HCT116 (cell line): ENCODE data around the gene GTSF1L. TPM values are rescaled to one million over a fixed set of nuclear protein-coding genes. Genes with fewer than 3 reads are reported as not detected.

Source experiments
- ATAC-seq: fragments of 200-7000 bp; cut with Tn5 transposase; 2 replicates; pipeline ENCODE4 v1.9.1; 2020; ENCODE audit warnings: mild to moderate bottlenecking, moderate library complexity
- BruUV-seq: library from RNA; stranded (reverse); fragments of 400-500 nt; replicated peaks from 2 replicates; lab custom pipeline; 2021; lab: Mats Ljungman, UMichigan
- CTCF ChIA-PET: fragments of 300-600 bp; sonication (Branson Sonifier 250); formaldehyde crosslinking; loops from one replicate; lab custom pipeline; 2021; ENCODE audit warnings: antibody characterized with exemption; lab: Charles Lee
- POLR2A ChIA-PET: fragments of 300-600, 350-600 bp; sonication (Branson Sonifier 250); formaldehyde crosslinking; loops from one replicate; lab custom pipeline; 2021; ENCODE audit warnings: antibody characterized with exemption; lab: Charles Lee
- RAD21 ChIA-PET, 2 experiments: fragments of 300-600 bp; sonication (Branson Sonifier 250); formaldehyde crosslinking; loops; one replicate each; lab custom pipeline; 2023; ENCODE audit warnings: low total read pairs in 2 of 2; ENCODE audit not compliant: uncharacterized antibody in 2 of 2, unreplicated experiment in 2 of 2, low non-redundant PET in 1 of 2; lab: Charles Lee
- DNase-seq: peaks from one replicate; pipeline ENCODE4 v3.0.0-alpha.2; 2010; ENCODE audit warnings: low read depth, low spot score
- H2AFZ ChIP-seq: fragments of 200-600 bp; shearing (Covaris generic), sonication (generic); 2 replicates; pipeline ENCODE4 v1.6.1; 2017; ENCODE audit warnings: low read depth, mixed run types, mixed read lengths, antibody characterized with exemption, low read length; ENCODE audit not compliant: poor library complexity, severe bottlenecking
- H3K27ac ChIP-seq: 2 replicates; pipeline ENCODE4 v1.5.1; 2012; ENCODE audit warnings: low read depth, low read length
- H3K27me3 ChIP-seq: fragments of 200-600 bp; sonication (generic); 2 replicates; pipeline ENCODE4 v1.6.1; 2016; ENCODE audit warnings: mixed run types, low read length, mixed read lengths; ENCODE audit not compliant: insufficient read depth
- H3K36me3 ChIP-seq, 2 experiments: fragments of 200-500 bp in 1 of 2; fragments of 200-600 bp in 1 of 2; sonication (Bioruptor generic) in 1 of 2; sonication (generic) in 1 of 2; 2 replicates each; pipeline versions ENCODE4 v1.5.1 to v1.6.1; 2014 to 2016; ENCODE audit warnings: low read length in 2 of 2, inconsistent platforms in 1 of 2, mixed read lengths in 1 of 2, mixed run types in 1 of 2; ENCODE audit not compliant: insufficient read depth in 2 of 2, control insufficient read depth in 1 of 2
- H3K4me1 ChIP-seq, 2 experiments: fragments of 200-600 bp in 1 of 2; sonication (generic) in 1 of 2; 2 replicates each; pipeline versions ENCODE4 v1.5.1 to v1.6.1; 2012 to 2017; ENCODE audit warnings: low read length in 2 of 2, inconsistent platforms in 1 of 2, mild to moderate bottlenecking in 1 of 2, mixed read lengths in 1 of 2, mixed run types in 1 of 2, moderate library complexity in 1 of 2; ENCODE audit not compliant: insufficient read depth in 2 of 2, control insufficient read depth in 1 of 2
- H3K4me2 ChIP-seq: fragments of 200-600 bp; sonication (generic); 2 replicates; pipeline ENCODE4 v1.6.1; 2017; ENCODE audit warnings: mixed run types, low read length, mixed read lengths
- H3K4me3 ChIP-seq, 2 experiments: fragments of 200-600 bp in 1 of 2; sonication (generic) in 1 of 2; replicated peaks in 1 of 2; 2 replicates each; pipeline ENCODE4 v1.5.1; 2011 to 2016; ENCODE audit warnings: low read length in 2 of 2, control low read depth in 1 of 2, low read depth in 1 of 2, mild to moderate bottlenecking in 1 of 2, mixed read lengths in 1 of 2, mixed run types in 1 of 2
- H3K79me2 ChIP-seq: fragments of 200-600 bp; sonication (generic); 2 replicates; pipeline ENCODE4 v1.6.1; 2017; ENCODE audit warnings: mild to moderate bottlenecking, mixed run types, low read length, moderate library complexity, mixed read lengths; ENCODE audit not compliant: insufficient read depth
- H3K9ac ChIP-seq: fragments of 200-600 bp; sonication (generic); 2 replicates; pipeline ENCODE4 v1.6.1; 2016; ENCODE audit warnings: low read length, mixed read lengths
- H3K9me2 ChIP-seq: fragments of 200-600 bp; sonication (generic), shearing (Covaris generic); 2 replicates; pipeline ENCODE4 v1.6.1; 2017; ENCODE audit warnings: mixed run types, mild to moderate bottlenecking, moderate library complexity; ENCODE audit not compliant: insufficient read depth
- H3K9me3 ChIP-seq, 2 experiments: fragments of 200-500 bp in 1 of 2; fragments of 200-600 bp in 1 of 2; sonication (Bioruptor generic) in 1 of 2; sonication (generic) in 1 of 2; 2 replicates each; pipeline ENCODE4 v1.6.1; 2014 to 2017; ENCODE audit warnings: low read length in 2 of 2, mixed read lengths in 2 of 2, inconsistent platforms in 1 of 2, low read depth in 1 of 2, mild to moderate bottlenecking in 1 of 2, mixed run types in 1 of 2, moderate library complexity in 1 of 2; ENCODE audit not compliant: control insufficient read depth in 1 of 2, insufficient read depth in 1 of 2
- H4K20me1 ChIP-seq: fragments of 200-600 bp; sonication (generic), shearing (Covaris generic); 2 replicates; pipeline ENCODE4 v1.6.1; 2017; ENCODE audit warnings: mixed run types, mild to moderate bottlenecking, moderate library complexity; ENCODE audit not compliant: insufficient read depth
- CBX3 ChIP-seq: IDR thresholded peaks from 2 replicates; pipeline ENCODE4 v1.6.1; 2012; ENCODE audit warnings: low read depth
- CEBPB ChIP-seq: IDR thresholded peaks from 2 replicates; pipeline ENCODE4 v1.6.1; 2012; ENCODE audit warnings: low read depth
- ELF1 ChIP-seq: IDR thresholded peaks from 2 replicates; pipeline ENCODE4 v1.6.1; 2012; ENCODE audit warnings: low read depth, borderline replicate concordance
- EZH2 ChIP-seq: fragments of 200-600 bp; sonication (generic); IDR thresholded peaks from 2 replicates; pipeline ENCODE4 v1.6.1; 2017; ENCODE audit warnings: antibody characterized with exemption, mixed run types
- EZH2phosphoT487 ChIP-seq: fragments of 200-600 bp; IDR thresholded peaks from 2 replicates; pipeline ENCODE4 v1.6.1; 2018; ENCODE audit warnings: antibody characterized with exemption, borderline replicate concordance
- JUND ChIP-seq: IDR thresholded peaks from 2 replicates; pipeline ENCODE4 v1.6.1; 2012
- POLR2AphosphoS5 ChIP-seq: IDR thresholded peaks from 2 replicates; pipeline ENCODE4 v1.6.1; 2011; ENCODE audit warnings: mild to moderate bottlenecking, low read depth, low read length, moderate library complexity
- RAD21 ChIP-seq: IDR thresholded peaks from 2 replicates; pipeline ENCODE4 v1.6.1; 2012; ENCODE audit warnings: low read depth, mild to moderate bottlenecking
- SIN3A ChIP-seq: IDR thresholded peaks from 2 replicates; pipeline ENCODE4 v1.6.1; 2012; ENCODE audit warnings: low read depth
- SP1 ChIP-seq: IDR thresholded peaks from 2 replicates; pipeline ENCODE4 v1.6.1; 2012; ENCODE audit warnings: low read depth
- SRF ChIP-seq: IDR thresholded peaks from 2 replicates; pipeline ENCODE4 v1.6.1; 2012; ENCODE audit warnings: low read depth
- intact Hi-C: fragments of 100-400 bp; cut with micrococcal nuclease; formaldehyde crosslinking; loops from 2 replicates; pipeline ENCODE4 v1.10.0; 2022
- total RNA-seq: library from RNA; stranded (reverse); gene quantifications from one replicate; pipeline ENCODE4 v1.2.1, GENCODE V29; 2021; ENCODE audit not compliant: unreplicated experiment
- TF ChIP-seq, protein P1 (sequence below): IDR thresholded peaks from 2 replicates; pipeline ENCODE4 v1.6.1; 2012

GTSF1L gene
- total RNA-seq, 1 experiment from 2014 or later = not detected

DNA sequence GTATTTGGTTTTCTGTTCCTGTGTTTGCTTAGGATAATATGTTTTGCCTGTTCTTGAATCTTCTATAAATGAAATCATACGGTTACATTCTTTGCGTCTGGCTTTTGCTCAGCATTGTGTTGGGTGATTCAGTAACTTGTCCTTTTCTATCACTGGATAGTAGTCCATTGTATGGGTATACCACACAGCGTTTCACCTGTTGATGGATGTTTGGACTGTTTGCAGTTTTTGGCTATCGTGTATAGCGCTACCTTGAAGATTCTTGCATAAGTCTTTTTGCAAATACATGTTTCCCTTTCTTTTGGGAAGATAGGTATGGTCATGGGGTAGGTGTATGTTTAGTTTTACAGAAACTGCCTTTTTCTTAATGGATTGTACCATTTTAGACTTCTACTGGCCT, 50.4 kb downstream of the GTSF1L start:
- RAD21 ChIA-PET = no interaction called here
- Histone ChIP-seq H3K27ac (no peak overlapping the region), H4K20me1 (peaks cover 5% of the 10 kb centered on the region; the same call in 1 of the 2 replicates), H3K9me3 (no peaks in the 10 kb centered on the region), H3K79me2 (peaks cover 70% of the 10 kb centered on the region), H3K4me3 (no peak overlapping the region), H3K4me1 (no peaks in the 10 kb centered on the region), H3K9ac (no peak overlapping the region), H3K9me2 (no peaks in the 10 kb centered on the region), H3K36me3 (peaks cover 2 to 19% of the 10 kb centered on the region in 2 experiments; a peak in 2 of 4 replicates), H3K27me3 (no peaks in the 10 kb centered on the region), H2AFZ (no peak overlapping the region), H3K4me2 (no peak overlapping the region)
- POLR2A ChIA-PET = no interaction called here
- DNase-seq (no peak), ATAC-seq (no peak)
- intact Hi-C loops = no loop called here
- no TSS peak for BruUV-seq
- CTCF ChIA-PET = no interaction called here
- no peak for TF ChIP-seq CBX3
- no peak for TF ChIP-seq SRF
- TF ChIP-seq, protein P1, sequence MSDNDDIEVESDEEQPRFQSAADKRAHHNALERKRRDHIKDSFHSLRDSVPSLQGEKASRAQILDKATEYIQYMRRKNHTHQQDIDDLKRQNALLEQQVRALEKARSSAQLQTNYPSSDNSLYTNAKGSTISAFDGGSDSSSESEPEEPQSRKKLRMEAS = no peak
- TF ChIP-seq ELF1 = no peak
- no peak for TF ChIP-seq EZH2
- no peak for TF ChIP-seq SIN3A
- TF ChIP-seq EZH2phosphoT487 = no peak
- no peak for TF ChIP-seq RAD21
- no peak for TF ChIP-seq SP1
- TF ChIP-seq POLR2AphosphoS5 = no peak
- no peak for TF ChIP-seq CEBPB
- no peak for TF ChIP-seq JUND

Other genes with a start within 250 kb of the GTSF1L start
- 21.6 TPM for gene L3MBTL1, start 219.3 kb downstream of the GTSF1L start, total RNA-seq
- gene SGK2, start 168.0 kb downstream of the GTSF1L start, total RNA-seq = 2.3 TPM
- 29.0 TPM for gene IFT52, start 136.1 kb downstream of the GTSF1L start, total RNA-seq
- gene MYBL2, start 59.9 kb downstream of the GTSF1L start, total RNA-seq = 92.1 TPM
- 39.6 TPM for gene TOX2, start 187.8 kb upstream of the GTSF1L start, total RNA-seq